GM23338 (cell line): Measurements from ENCODE around the gene CXCL12.

Experiments
- CREB1 ChIP-seq: fragments of 250-450 bp; sonication (Bioruptor Pico); IDR thresholded peaks from 2 replicates; pipeline ENCODE4 v1.5.0; 2020; ENCODE audit warnings: low read depth, mild to moderate bottlenecking, moderate library complexity
- CTCF ChIP-seq, 2 experiments: fragments of 200-600 bp in 1 of 2; sonication (generic) in 1 of 2; conservative IDR thresholded peaks; 2 replicates each; pipeline versions ENCODE4 v1.5.1 to v1.6.1; 2016 to 2017; ENCODE audit warnings: antibody characterized with exemption in 2 of 2, low read depth in 2 of 2, mild to moderate bottlenecking in 2 of 2, moderate library complexity in 1 of 2
- ETS1 ChIP-seq: IDR thresholded peaks from 2 replicates; pipeline ENCODE4 v1.6.1; 2016; ENCODE audit warnings: antibody characterized with exemption
- EZH2 ChIP-seq: fragments of 200-600 bp; sonication (generic); IDR thresholded peaks from one replicate; pipeline ENCODE4 v1.8.0; 2017; ENCODE audit warnings: antibody characterized with exemption, mild to moderate bottlenecking, low read depth; ENCODE audit not compliant: unreplicated experiment
- EZH2phosphoT487 ChIP-seq: fragments of 200-600 bp; sonication (generic); IDR thresholded peaks from one replicate; pipeline ENCODE4 v1.8.1; 2018; ENCODE audit warnings: antibody characterized with exemption; ENCODE audit not compliant: unreplicated experiment
- JUNB ChIP-seq: IDR thresholded peaks from one replicate; pipeline ENCODE4 v1.6.1; 2016; ENCODE audit warnings: antibody characterized with exemption; ENCODE audit not compliant: unreplicated experiment
- NANOG ChIP-seq: IDR thresholded peaks from 2 replicates; pipeline ENCODE4 v1.6.1; 2016; ENCODE audit warnings: antibody characterized with exemption, borderline replicate concordance
- POLR2AphosphoS5 ChIP-seq: IDR thresholded peaks from 2 replicates; pipeline ENCODE4 v1.6.1; 2016; ENCODE audit warnings: antibody characterized with exemption, low read depth
- REST ChIP-seq: IDR thresholded peaks from one replicate; pipeline ENCODE4 v1.6.1; 2018; ENCODE audit warnings: antibody characterized with exemption; ENCODE audit not compliant: unreplicated experiment
- STAT1 ChIP-seq: IDR thresholded peaks from one replicate; pipeline ENCODE4 v1.6.1; 2016; ENCODE audit warnings: antibody characterized with exemption; ENCODE audit not compliant: unreplicated experiment
- ZNF331 ChIP-seq: fragments of 250-450 bp; sonication (Bioruptor Pico); IDR thresholded peaks from 2 replicates; pipeline ENCODE4 v1.5.0; 2020; ENCODE audit warnings: low read depth, mild to moderate bottlenecking, moderate library complexity
- ZNF462 ChIP-seq: fragments of 250-450 bp; sonication (Bioruptor Pico); IDR thresholded peaks from 2 replicates; pipeline ENCODE4 v1.5.0; 2020; ENCODE audit warnings: mild to moderate bottlenecking, moderate library complexity

GRCh38 chr10:44380829-44381600 lies 3.9 kb downstream of the CXCL12 start:
- TF ChIP-seq CTCF (conservative IDR thresholded peaks at IDR 0.05; ENCODE audit: low read depth in 2 of 2) (no peak), REST (no peak), EZH2phosphoT487 (no peak), EZH2 (no peak), POLR2AphosphoS5 (no peak), STAT1 (no peak), ZNF462 (CRISPR knock-in tag) (no peak), CREB1 (CRISPR knock-in tag) (no peak), ZNF331 (no peak), ETS1 (no peak), JUNB (no peak), NANOG (no peak)
